Measurements from ENCODE around the gene ZNF853.

The ZNF853 gene

DNA sequence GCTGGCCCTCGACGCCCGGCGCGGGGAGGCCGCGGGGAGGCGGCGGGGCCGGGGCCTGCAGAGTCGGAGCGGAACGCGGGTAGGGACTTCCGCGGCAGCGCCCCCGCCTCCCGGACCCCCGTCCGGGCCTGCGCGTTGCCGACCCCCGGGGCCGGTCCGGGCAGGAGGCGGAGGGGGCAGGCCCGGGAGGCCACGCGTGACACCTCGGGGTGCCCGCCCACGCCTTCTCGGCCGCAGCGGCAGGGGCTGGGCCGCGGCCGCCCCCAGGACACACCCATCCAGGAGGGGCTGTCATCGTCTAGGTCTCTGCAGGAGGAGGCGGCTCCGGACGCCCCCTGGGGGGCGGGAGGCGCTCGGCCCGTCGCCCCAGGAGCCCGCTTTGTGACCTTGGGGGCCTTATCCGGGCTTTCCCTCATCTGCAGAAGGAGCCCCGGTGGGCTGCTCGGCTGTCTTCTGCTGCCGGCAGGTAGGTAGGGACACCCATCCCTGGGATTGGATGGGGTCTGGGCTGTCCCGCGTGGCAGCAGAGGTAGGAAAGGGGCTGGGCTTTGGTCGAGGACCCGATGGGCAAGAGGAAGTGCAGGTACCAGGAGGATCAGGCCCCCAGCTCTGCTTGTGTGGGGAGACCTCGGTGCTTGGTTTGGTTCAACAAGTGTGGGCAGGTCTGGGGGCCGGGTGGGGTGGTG lies 22.3 kb downstream of the ZNF853 start:
- DNase-seq: no peak

DNA sequence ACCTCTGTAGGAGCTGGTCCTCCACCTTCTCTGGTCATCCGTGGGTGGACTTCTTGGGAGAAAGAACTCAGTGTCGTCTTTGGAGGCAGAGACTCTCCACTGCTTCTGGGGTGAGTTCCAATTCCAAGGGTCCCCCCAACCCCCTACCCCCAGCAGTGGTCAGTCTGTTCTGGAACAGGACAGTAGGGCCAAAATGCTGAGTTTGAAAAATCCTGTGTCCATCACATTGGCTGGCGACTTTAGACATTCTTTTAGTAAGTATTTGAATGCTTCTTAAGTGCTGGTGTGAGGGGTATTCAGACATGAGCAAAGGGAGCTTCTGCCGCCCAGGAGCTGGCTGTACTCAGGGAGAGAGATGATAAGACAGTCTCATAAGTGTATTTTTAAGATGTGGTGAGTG lies 23.6 kb downstream of the ZNF853 start:
- no peak for DNase-seq

DNA sequence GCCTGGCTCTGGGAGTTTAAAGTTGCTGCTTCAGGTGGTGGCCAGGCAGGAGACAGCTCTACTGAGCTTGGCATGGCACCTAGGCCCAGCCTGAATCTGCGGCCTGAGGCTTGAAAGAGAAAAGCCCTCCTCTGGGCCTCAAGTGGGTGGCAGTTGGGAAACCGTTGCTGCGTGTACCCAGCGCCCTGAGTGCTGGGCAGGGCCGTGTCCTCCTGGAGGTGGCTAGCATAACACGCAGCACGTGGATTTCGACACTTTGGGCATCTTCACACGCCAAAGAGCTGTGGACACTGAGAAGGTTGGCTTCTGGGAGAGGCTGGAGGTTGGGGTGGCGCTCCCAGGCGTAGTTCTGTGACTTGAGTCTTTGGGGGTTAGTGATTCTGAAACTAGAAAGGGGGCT lies 24.2 kb downstream of the ZNF853 start:
- no peak for DNase-seq

DNA sequence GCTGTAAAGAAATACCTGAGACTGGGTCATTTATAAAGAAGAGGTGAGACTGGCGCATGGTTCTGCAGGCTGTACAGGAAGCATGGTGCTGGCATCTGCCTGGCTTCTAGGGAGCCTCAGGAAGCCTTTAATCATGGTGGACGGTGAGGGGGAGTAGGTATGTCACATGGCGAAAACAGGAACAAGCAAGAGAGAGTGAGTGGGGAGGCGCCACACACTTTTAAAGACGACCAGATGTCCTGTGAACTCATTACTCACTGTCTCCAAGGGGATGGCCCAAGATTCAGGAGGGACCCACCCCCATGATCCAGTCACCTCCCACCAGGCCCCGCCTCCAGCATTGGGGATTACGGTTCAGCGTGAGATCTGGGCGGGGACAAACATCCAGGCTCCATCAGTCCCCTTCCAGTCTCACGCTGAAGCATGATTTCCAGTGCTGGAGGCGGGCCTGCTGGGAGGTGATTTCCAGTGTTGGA lies 24.9 kb downstream of the ZNF853 start:
- no peak for DNase-seq

DNA sequence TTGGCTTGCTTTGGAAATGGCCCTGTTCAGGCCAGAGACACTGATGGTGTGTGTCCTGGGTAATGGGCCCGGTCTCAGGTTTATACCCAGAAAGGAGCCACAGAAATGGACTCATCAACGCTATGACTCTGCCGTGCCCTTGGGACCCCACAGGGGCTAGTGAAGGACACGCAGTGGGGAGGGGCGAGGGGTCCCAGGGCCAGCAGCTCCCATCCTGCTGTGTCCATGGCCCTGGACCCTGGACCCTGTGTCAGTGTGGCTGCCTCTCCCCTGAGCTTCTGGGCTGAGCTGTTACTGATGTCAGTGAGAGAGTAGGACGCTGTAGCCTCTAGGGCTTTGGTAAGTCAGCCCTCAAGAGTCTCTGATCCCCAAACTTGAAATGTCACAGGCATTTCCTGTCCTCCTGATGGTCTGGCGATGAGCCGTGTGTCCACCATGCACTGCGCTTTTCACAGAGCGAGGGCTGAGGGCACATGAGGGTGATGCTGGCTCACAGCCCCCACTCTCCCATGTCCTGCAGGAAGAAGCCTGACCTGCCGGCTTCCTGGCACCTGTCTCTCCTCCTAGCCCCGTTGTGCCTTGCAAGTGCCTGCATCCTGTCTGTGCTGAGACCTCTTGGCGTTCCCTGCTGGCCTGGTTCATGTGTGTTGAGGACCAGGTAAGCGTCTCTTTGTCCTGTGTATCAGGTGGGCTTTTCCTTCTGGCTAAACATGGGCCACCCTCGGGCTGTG lies 26.1 kb downstream of the ZNF853 start:
- DNase-seq: no peak

DNA sequence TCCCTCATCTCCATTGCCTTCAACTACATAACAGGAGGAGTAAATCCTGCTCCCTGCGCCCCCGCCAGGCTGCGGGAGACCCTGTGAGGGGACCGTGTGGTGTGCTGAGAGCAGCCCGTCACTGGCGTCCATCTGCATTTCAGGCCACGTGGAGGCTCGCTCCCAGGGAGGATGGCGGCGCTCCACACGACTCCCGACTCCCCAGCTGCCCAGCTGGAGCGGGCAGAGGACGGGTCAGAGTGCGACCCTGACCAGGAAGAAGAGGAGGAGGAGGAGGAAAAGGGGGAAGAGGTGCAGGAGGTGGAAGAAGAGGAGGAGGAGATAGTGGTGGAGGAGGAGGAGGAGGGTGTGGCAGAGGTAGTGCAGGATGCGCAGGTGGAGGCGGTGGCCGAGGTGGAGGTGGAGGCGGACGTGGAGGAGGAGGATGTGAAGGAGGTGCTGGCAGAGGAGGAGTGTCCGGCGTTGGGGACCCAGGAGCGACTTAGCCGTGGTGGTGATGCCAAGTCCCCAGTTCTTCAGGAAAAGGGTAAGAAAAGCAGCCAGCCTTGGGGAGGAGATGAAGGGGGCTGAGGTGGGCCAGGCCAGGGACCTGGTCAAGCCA lies 26.9 kb downstream of the ZNF853 start:
- no peak for DNase-seq

DNA sequence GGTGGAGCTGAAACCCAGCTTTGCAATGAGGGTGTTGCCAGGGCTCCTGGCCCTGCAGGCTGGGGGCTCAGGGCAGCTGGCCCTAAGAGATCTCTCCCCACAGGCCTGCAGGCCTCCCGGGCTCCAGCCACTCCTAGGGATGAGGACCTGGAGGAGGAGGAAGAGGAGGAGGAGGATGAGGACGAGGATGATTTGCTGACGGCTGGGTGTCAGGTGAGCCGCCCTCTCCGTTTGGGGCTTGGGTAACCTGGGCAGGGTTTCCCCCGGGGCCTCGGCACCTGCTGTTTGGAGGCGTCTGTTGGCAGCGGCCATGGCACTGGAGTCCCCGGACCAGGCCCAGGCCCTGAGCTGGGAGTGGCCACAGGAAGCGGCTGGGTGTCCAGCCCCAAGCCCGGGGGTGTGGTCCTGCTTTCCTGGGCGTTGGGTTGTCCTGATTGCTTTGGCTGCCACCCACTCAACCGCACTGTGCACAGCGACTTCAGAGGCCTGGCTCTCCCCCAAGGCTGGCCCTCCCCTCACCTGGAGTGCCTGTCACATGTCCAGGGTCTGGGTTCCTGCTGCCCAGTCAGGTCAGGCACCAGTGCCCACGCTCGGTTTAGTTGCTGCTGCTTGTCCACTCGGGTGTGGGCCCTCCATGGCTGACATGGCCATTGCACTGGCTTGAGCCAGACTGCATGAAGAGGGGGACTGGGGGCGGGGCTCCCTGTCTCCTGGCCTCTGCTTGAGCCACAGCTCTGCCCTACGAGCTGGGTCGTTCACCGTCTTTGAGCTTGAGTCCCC lies 27.6 kb downstream of the ZNF853 start:
- DNase-seq: no peak

DNA sequence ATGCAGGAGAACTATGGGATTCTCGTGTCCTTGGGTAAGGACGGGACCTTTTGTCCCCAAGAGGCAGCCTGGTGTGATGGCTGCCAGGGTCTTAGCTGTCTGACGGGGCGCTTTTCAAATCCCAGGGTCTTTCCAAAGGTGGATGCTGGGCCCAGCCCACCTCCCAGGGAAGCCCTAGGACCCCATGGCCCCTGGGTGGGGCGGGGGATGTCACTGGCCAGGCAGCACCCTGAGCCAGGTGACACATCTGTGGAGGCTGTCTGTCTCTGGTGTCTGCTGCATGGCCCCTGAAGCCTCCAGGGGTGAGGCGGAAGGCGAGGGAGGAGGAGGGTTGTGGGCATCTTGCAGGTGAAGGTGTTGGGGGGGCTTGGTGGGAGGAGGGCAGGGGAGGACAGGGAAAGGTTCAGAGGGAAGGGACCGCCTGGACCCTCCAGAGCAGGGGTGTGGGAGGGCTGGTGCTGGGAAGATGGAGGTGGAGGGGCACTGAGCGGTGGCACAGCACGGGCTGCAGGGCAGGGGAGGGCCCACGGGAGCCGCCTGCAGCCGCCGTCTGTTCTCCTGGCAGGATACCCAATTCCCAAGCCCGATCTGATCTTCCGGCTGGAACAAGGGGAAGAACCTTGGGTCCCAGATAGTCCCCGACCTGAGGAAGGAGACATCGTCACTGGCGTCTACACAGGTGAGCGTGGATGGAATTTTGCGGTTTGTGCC lies 28.7 kb downstream of the ZNF853 start:
- no peak for DNase-seq

DNA sequence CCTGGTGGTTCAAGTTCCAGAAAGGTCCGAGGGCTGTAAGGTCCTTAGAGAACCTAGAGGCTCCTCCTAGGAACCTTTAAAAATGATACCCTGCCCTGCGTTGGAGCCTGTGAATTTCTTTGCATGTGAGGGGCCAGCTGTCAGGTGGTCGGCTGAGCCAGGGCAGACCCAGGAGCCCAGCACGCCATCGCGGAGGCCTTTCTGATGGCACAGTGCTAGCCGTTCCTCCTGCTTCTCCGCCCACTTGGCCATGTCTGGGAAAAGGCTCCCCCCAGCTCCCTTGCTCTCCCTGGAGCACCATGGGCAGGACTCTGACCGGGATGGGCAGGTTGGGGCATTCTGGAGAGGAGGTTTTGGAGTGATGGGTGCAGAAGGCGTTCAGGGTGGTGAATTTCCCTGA lies 29.3 kb downstream of the ZNF853 start:
- no peak for DNase-seq

DNA sequence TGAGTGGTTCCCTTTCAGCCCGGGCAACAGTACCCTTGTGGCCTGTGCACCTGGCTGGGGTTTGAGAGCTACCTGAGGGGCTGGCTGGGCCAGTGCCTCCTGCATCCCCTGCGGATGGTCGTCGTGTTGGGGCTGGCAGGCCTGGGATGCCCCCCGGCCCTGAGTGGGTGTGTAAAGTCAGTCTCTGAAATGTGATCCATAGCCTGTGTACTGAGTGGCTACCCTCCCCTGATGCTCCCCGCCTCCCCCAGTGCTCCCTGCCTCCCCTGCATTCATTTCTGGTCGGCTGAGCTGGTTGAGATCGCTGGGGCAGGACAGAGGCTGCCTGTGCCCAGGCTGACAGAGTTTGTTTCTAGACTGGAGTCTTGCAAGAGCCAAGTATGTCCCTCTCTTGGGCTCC lies 31.1 kb downstream of the ZNF853 start:
- DNase-seq: no peak

DNA sequence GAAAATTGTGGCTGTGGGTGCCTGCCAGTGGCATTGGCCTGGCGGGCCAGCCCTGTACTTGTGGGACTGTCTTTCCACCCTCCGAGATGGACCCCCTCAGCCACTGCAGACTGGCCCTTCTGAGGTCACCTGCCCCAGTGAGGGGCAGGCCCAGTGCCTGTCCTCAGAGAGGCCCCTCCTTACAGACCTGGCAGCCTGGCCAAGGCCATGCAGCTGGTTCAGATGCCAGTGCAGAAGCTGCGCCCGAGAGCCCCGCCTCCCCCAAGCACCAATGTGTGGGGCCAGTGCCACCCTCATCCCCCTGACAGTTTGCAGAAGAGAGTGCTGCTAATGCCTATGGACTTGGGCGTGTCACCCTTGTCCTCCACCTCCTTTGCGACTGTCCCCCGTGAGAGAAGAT lies 31.7 kb downstream of the ZNF853 start:
- DNase-seq: no peak

DNA sequence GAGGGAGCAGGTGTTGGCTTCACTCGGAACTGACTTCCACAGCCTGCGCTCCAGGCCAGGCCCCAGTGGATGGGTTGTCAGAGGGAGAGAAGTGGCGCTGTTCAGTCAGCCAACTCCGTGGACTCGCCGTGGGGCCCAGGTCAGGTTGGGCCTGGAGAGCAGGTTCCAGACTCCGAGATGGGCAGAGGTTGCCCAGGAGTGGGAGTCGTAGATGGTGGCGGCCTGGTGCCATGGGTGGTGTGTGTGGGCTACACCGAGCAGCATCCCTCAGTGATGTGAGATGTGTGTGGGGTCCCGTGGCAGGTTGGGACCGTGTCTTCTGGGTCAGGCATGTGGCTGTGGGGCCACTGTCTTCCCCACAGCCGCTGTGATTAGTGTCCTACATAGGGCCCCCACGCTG lies 32.1 kb downstream of the ZNF853 start:
- no peak for DNase-seq

DNA sequence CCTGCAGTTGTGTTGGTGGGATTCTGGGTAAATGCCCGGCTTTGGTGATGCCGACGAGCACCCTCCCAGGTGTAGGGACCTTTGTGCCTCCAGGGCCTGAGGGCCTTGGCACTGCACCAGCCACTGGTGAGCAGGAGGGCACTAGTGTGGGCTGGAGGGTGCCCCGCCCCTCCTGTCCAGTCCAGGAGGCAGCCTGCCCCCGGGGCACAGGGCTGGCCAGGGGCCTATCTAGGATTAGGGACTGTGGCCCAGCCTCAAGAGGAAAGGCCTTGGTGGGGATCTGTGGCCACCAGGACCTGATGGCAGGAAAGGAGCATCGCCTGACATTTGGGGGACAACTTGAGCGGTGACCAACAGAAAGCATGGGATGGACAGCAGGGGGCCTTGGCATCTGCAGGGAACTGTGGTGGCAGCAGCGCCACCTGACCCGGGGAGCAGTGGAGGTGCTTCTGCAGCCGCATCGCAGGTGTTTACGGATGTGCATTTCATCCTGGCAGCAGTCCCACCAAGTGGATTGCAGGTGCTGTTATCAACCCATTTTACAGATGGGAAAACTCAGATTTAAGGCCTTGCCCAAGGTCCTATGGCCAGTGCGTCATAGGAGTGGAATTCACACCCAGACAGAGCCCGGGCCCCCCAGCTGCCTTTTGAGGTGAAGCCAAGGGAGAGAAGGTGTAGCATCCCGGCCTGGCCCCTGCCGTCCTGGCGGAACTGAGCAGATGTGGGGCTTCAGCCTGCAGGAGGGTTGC lies 32.8 kb downstream of the ZNF853 start:
- no peak for DNase-seq

DNA sequence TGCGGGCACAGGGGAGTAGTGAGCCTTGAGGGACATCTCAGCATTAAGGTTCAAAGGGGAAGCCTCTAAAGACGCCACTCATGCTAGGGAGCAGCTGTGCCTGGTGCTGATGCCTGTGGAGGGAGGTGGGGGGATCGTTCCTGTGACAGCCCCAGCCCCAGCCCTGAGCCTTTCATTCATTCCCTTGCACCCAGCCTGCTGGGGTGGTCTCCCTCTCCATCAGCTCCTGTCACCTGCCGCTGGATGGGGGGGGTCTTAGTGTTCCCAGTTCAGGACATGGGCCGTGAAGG lies 33.4 kb downstream of the ZNF853 start:
- no peak for DNase-seq

DNA sequence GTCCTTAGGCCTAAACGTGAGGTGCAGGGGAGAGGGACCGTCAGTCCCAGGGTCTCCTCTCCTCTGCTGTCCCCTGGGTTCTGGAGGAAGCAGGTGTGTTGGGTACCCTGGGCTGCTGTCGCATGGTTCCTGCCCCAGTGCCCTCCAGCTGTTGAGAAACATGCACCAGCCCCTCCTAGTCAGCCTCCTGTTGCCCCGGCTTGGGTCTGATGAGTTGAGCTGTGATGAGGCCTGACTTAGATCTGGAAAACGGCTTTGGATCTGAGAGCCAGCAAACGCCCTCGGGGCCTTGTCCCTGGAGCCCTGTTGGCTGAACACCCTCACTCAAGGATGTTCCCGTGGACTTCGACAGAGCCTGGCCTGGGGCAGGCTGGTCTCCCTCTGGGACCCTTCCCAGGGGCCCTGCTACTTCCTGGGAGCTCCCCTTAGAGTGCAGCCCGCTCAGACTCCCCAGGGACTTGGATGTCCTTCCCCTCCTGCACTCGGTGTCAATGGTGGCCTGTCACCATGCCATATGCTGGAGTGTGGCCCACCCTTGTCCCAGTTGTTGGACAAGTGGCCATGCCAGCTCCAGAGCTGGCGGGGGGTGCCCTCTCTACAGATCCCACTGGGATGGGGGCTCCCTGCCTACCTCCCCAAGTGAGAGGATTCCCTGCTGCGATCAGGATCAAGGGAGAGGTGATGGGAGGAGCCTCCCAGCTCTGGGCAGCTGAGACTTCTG lies 34.0 kb downstream of the ZNF853 start:
- no peak for DNase-seq

DNA sequence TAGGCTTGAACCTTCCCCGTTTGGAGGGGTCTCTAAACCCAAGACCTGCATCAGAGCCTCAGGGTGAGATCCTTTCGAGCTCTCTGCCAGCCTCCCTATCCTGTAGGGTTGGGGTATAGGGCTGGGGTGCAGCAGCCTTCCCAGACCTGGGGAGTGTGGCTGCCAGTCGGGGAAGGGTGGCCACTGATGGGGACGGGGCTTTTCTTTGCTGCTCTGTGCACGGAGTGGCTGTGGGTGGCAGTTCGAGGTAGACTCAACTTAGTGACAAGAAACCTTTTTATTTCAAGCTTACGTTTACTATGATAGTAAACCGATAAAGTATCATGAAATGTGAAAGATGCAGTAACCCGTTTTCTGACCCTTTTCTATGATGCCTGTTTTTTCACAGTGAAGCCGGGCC lies 34.7 kb downstream of the ZNF853 start:
- no peak for DNase-seq

DNA sequence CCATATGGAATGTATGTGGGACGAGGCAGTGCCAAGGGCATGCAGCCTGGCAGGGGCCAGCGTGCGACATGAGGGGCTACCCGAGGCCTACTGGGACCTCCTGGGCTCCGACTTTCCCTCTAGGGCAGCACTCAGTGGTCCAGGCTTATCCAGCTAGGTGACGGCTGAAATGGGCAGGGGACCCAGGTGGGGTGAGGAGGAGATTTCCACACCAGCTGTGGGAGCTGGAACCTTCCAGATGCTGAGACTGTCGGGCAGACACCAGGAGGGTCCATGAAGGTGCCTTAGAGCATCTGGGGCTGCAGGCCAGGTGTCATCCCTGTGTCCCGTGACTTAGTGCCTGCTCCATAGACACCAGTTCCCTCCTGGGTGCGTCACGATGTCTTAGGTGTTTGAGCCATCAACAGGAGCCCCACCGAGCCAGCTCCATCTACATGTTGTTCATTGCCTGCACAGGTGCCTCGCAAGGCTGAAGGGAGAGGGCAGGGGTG lies 35.2 kb downstream of the ZNF853 start:
- DNase-seq: no peak

DNA sequence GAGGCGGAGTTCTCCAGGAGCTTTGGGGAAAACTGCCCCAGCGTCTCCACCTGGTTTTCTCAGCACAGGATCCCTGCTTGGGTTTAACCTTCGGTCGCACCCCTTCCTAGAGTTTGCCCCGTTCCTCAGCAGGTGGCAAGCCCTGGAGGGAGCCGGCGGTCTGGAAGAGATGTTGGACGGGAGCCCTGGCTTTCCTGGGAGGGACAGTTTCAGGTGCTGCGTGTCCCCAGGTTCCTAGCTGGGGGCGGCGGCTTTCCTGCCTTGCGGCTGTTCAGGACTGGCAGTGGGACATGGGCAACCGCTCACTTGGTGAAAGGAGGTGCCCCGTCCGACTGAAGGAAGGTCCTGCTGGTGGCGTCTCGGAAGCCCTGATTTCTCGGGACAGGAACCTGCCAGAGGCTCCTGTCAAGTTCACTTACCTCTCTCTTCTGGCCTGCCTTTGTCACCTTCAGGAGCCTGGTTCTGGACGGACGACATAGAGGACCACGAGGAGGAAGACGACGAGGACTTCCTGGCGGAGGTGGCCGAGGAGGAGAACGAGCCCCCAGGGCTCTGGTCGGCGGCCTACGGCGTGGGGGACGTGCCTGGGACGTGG lies 36.5 kb downstream of the ZNF853 start:
- no peak for DNase-seq

DNA sequence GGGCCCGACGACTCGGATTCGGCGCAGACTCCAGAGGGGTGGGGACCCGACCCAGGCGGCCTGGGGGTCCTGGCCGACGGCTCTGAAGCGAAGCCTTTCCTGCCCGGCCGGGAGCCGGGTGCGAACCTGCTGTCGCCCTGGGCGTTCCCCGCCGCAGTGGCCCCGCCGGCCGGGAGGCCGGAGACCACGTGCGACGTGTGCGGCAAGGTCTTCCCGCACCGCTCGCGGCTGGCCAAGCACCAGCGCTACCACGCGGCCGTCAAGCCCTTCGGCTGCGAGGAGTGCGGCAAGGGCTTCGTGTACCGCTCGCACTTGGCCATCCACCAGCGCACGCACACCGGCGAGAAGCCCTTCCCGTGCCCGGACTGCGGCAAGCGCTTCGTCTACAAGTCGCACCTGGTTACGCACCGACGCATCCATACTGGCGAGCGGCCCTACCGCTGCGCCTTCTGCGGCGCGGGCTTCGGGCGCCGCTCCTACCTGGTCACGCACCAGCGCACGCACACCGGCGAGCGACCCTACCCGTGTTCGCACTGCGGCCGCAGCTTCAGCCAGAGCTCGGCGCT lies 37.1 kb downstream of the ZNF853 start:
- DNase-seq: no peak

Data from HCEC 1CT (cell line).